ENCODE data around the gene BCAS1.
A peak's percentile ranks its signal among the peaks of the same experiment; 100 is the strongest.

BCAS1 gene

DNA sequence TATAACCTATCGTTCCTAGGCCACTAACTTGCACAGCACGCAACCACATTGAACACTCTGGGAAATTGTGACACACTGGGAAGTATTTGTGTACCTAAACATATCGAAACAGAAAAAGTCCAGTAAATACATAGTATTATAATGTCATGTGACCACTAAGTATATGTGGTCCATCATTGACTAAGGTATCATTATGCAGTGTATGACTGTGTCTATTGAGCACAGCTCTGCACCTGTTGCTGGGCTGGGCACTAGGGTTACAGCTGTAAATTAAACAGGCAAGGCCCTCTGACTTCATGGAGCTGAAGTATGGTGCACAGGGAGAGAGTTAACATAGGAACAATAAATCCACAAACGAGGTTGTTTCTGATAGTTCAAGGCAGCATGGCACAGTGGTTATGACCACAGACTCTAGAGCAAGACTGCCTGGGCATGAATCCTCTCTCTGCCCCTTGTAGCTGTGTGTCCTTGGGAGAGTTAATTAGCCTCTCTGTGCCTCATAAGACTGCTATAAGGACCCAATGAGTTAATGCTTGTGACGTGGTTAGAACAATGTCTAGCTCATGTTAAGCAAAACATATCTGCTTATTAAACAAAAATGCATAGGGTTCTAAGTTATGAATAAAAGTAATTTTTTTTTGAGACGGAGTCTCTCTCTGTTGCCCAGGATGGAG is 10.6 kb downstream of the BCAS1 start:
- H3K27me3 Mint-ChIP-seq (ENCODE audit: low read depth), result no peaks in the 10 kb centered on the region

DNA sequence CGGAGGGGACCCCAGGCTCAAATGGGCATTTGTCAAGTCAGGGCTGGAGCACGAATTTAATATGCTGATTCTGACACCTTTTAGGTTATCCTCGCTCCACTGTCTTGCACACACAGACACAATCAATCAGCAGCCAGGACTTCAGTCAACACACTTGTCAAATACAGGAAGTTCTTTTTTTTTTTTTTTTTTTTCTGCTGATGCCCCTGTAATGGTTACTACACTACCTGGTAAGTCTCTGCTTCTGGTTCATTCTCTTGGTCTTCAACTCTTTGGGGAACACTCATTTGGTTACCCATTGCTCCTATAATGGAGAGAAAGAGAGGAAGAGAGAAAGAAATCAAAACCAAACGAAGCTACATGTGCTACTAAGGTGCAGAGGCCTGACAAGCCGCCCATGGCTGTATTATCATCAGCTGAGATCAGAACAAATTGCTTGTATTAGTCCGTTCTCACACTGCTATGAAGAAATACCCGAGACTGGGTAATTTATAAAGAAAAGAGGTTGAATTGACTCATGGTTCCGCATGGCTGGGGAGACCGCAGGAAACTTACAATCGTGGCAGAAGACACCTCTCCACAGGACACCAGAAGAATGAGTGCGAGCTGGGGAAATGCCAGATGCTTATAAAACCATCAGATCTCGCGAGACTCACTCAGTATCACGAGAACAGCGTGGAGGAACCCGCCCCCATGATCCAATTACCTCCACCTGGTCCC is 11.8 kb downstream of the BCAS1 start:
- no peaks in the 10 kb centered on the region for H3K4me1 Mint-ChIP-seq (ENCODE audit: low read depth)

More for the DNA sequence above, 10.6 kb downstream of the BCAS1 start:
- Mint-ChIP-seq H3K27ac (no peak overlapping the region), H3K9me3 (no peaks in the 10 kb centered on the region), H3K4me1 (ENCODE audit: low read depth) (no peaks in the 10 kb centered on the region), H3K4me3 (no peak overlapping the region), H3K36me3 (ENCODE audit: low read depth) (no peaks in the 10 kb centered on the region)

GRCh38 chr20:54056762-54057639 is 13.4 kb downstream of the BCAS1 start:
- Mint-ChIP-seq H3K4me3 (no peak overlapping the region), H3K9me3 (no peaks in the 10 kb centered on the region), H3K36me3 (ENCODE audit: low read depth) (no peaks in the 10 kb centered on the region), H3K27ac (no peak overlapping the region), H3K4me1 (ENCODE audit: low read depth) (no peaks in the 10 kb centered on the region), H3K27me3 (ENCODE audit: low read depth) (no peaks in the 10 kb centered on the region)

More for the DNA sequence above, 11.8 kb downstream of the BCAS1 start:
- Mint-ChIP-seq H3K36me3 (ENCODE audit: low read depth) (no peaks in the 10 kb centered on the region), H3K9me3 (no peaks in the 10 kb centered on the region), H3K27me3 (ENCODE audit: low read depth) (no peaks in the 10 kb centered on the region), H3K27ac (no peak overlapping the region), H3K4me3 (no peak overlapping the region)

GRCh38 chr20:54054516-54054915 is 15.9 kb downstream of the BCAS1 start:
- H3K9me3 Mint-ChIP-seq, result peaks cover 4% of the 10 kb centered on the region
- no peak overlapping the region for H3K27ac Mint-ChIP-seq
- no peaks in the 10 kb centered on the region for H3K27me3 Mint-ChIP-seq (ENCODE audit: low read depth)
- H3K36me3 Mint-ChIP-seq (ENCODE audit: low read depth), result no peaks in the 10 kb centered on the region
- H3K4me3 Mint-ChIP-seq, result no peak overlapping the region
- no peaks in the 10 kb centered on the region for H3K4me1 Mint-ChIP-seq (ENCODE audit: low read depth)

- H3K27me3 Mint-ChIP-seq (ENCODE audit: low read depth), result no peaks in the 10 kb centered on the region
- H3K27ac Mint-ChIP-seq, result no peak overlapping the region
- no peak overlapping the region for H3K4me3 Mint-ChIP-seq
- no peaks in the 10 kb centered on the region for H3K36me3 Mint-ChIP-seq (ENCODE audit: low read depth)
- peaks cover 10% of the 10 kb centered on the region for H3K4me1 Mint-ChIP-seq (ENCODE audit: low read depth)
- peaks cover 13% of the 10 kb centered on the region for H3K9me3 Mint-ChIP-seq
Observed at GRCh38 chr20:54051068-54051467, 19.3 kb downstream of the BCAS1 start.

DNA sequence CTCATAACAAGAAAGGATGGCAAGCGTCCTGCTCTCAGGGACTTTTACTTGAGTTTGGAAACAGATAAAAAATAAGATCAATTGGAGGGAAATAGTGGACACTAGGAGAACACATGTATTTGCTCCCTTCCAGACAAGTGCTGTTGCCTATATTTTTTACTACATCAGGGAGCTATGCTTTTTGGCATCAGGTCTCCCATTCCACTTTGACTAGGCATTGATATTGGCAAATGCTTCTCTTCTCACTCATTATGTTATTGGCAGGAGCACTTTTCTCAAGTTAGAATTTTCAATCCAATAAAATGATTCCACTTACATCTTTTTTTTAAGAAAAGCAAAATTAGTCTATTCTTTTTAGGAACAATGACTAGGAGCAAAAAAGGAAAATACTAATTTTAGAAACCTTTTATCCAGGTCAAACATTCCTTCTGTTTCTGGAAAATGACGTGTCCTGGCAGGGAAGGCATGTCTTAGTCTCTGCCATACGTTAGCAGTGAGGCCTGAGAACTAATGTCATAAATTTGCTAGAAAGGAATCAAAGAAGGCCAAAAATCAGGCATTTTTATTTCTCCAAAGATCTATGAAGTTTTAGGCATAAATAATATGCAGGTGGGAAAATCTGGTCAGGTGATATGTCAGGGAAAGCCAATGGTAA is 21.4 kb downstream of the BCAS1 start:
- Mint-ChIP-seq H3K9me3 (peaks cover 17% of the 10 kb centered on the region), H3K27ac (no peak overlapping the region), H3K4me1 (ENCODE audit: low read depth) (peaks cover 14% of the 10 kb centered on the region), H3K36me3 (ENCODE audit: low read depth) (no peaks in the 10 kb centered on the region), H3K4me3 (no peak overlapping the region), H3K27me3 (ENCODE audit: low read depth) (no peaks in the 10 kb centered on the region)

DNA sequence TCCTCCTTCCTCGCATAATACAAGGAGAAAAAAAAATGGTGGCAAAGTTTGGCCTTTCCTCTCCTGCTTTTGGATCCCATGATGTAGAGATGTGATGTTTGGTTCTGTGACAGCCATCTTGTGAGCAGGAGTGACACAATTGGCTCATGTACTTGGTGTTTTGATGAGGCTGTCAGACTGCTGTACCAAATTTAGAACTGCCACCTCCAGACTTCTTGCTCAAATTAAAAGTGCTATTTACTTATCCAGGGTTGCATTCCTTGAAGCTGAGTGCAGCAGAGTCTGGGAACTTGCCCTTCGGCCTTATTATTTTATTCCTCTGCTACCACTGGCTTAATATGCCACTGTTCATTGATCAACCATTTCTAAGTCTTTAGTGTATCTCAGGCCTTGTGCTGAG is 21.9 kb downstream of the BCAS1 start:
- Mint-ChIP-seq H3K27me3 (ENCODE audit: low read depth) (no peaks in the 10 kb centered on the region), H3K36me3 (ENCODE audit: low read depth) (no peaks in the 10 kb centered on the region), H3K4me1 (ENCODE audit: low read depth) (peaks cover 16% of the 10 kb centered on the region), H3K27ac (no peak overlapping the region), H3K9me3 (peaks cover 17% of the 10 kb centered on the region), H3K4me3 (no peak overlapping the region)

GRCh38 chr20:54047720-54048119 is 22.7 kb downstream of the BCAS1 start:
- H3K4me3 Mint-ChIP-seq, result no peak overlapping the region
- peaks cover 17% of the 10 kb centered on the region for H3K4me1 Mint-ChIP-seq (ENCODE audit: low read depth)
- H3K27me3 Mint-ChIP-seq (ENCODE audit: low read depth), result no peaks in the 10 kb centered on the region
- peaks cover 17% of the 10 kb centered on the region for H3K9me3 Mint-ChIP-seq
- H3K36me3 Mint-ChIP-seq (ENCODE audit: low read depth), result no peaks in the 10 kb centered on the region
- peak overlapping the region; percentile 32 for H3K27ac Mint-ChIP-seq

DNA sequence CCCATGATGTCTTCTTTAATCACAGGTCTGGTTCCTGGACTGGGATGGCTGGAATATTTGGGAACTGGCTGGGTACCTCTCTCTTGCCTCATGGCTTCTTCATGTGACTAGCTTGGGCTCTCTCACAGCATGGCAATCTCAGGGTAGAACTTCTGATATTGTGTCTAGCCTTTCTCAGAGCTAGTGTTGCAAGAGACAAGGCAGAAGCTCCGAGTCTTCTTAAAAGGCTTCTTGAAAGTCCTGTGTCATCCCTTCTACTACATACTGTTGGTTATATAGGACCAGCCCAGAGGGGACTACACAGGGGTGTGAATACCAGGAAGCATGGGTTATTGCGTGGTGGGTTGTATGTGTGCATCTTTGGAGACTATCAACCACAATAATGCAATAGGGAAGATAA is 23.3 kb downstream of the BCAS1 start:
- Mint-ChIP-seq H3K9me3 (peaks cover 17% of the 10 kb centered on the region), H3K27ac (no peak overlapping the region), H3K4me3 (no peak overlapping the region)

GRCh38 chr20:54044156-54044555 is 26.2 kb downstream of the BCAS1 start:
- Mint-ChIP-seq H3K4me1 (ENCODE audit: low read depth) (peaks cover 17% of the 10 kb centered on the region), H3K4me3 (peak overlapping the region; percentile 5), H3K27me3 (ENCODE audit: low read depth) (no peaks in the 10 kb centered on the region), H3K27ac (peak overlapping the region; percentile 58), H3K36me3 (ENCODE audit: low read depth) (no peaks in the 10 kb centered on the region), H3K9me3 (peaks cover 13% of the 10 kb centered on the region)

More for the DNA sequence above, 23.3 kb downstream of the BCAS1 start:
- H3K36me3 Mint-ChIP-seq (ENCODE audit: low read depth), result no peaks in the 10 kb centered on the region
- no peaks in the 10 kb centered on the region for H3K27me3 Mint-ChIP-seq (ENCODE audit: low read depth)
- H3K4me1 Mint-ChIP-seq (ENCODE audit: low read depth), result peaks cover 17% of the 10 kb centered on the region

GRCh38 chr20:54043076-54043967 is 27.1 kb downstream of the BCAS1 start:
- H3K36me3 Mint-ChIP-seq (ENCODE audit: low read depth), result no peaks in the 10 kb centered on the region
- H3K27ac Mint-ChIP-seq, result peak overlapping the region; percentile 21
- H3K9me3 Mint-ChIP-seq, result peaks cover 13% of the 10 kb centered on the region
- H3K27me3 Mint-ChIP-seq (ENCODE audit: low read depth), result no peaks in the 10 kb centered on the region
- no peak overlapping the region for H3K4me3 Mint-ChIP-seq
- peaks cover 17% of the 10 kb centered on the region for H3K4me1 Mint-ChIP-seq (ENCODE audit: low read depth)

DNA sequence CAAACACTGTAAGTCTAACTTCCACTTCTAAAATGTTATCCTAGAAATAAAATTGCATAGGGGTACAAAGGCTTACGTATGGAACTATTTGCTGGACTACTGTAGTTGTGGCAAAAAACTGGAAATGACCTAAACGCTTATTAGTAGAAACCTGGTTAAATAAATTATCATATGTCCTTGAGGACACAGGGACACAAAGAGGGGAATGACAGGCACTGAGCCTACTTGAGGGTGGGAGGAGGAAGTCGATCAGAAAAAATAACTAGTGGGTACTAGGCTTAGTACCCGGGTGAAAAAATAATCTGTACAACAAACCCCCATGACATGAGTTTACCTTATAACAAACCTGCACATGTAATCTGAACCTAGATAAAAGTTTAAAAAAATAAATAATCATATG is 28.4 kb downstream of the BCAS1 start:
- Mint-ChIP-seq H3K4me3 (no peak overlapping the region), H3K27ac (no peak overlapping the region), H3K36me3 (ENCODE audit: low read depth) (no peaks in the 10 kb centered on the region), H3K27me3 (ENCODE audit: low read depth) (no peaks in the 10 kb centered on the region), H3K9me3 (peaks cover 4% of the 10 kb centered on the region), H3K4me1 (ENCODE audit: low read depth) (peaks cover 7% of the 10 kb centered on the region)

GRCh38 chr20:54041336-54041735 is 29.1 kb downstream of the BCAS1 start:
- no peak overlapping the region for H3K4me3 Mint-ChIP-seq
- no peak overlapping the region for H3K27ac Mint-ChIP-seq
- no peaks in the 10 kb centered on the region for H3K36me3 Mint-ChIP-seq (ENCODE audit: low read depth)
- no peaks in the 10 kb centered on the region for H3K27me3 Mint-ChIP-seq (ENCODE audit: low read depth)
- peaks cover 4% of the 10 kb centered on the region for H3K9me3 Mint-ChIP-seq
- H3K4me1 Mint-ChIP-seq (ENCODE audit: low read depth), result peaks cover 7% of the 10 kb centered on the region

All from T-helper 1 cell treated with Interleukin-12 subunit alpha and Interleukin-12 subunit beta and Interleukin-4 antibody, amounts not matched to agents 30 μg/mL and 1 μg/mL, for 36 hours (primary cell).